T-helper 9 cell (primary cell): ENCODE results near the gene FAT1.

Experiments used
- DNase-seq: peaks from one replicate; pipeline ENCODE4 v3.0.0-alpha.2; 2020

The FAT1 gene

DNA sequence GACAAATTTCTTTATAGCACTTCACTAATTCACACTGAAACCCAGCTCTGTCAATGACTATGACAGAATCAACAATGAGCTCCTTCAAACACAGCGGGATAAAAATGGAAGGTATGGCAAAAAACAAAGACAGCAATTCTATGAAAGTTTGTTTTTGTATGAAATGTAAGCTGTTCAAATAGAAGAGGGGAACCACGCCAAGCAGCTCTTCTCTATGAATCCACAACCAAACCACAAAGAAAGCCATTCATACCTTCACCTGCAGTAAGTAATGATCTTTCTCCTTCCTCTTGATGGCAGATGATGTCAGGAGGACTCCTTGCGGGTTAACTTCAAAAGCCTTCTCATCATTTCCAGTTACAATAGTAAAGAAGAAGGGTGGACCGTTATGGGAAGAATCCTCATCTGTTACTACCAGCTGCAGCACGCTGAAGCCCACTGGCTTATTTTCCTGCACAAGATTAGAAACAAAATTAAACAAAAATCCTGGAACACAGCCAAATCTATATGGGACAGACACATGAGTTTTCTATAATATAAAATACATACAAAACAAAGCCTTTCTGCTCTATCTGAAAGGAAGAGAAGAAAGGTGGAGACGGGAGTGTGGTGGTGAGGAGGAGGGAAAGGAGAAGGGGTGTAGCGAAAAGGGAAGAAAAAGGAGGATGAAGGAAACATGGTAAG is 119.4 kb downstream of the FAT1 start:
- DNase-seq, result no peak

DNA sequence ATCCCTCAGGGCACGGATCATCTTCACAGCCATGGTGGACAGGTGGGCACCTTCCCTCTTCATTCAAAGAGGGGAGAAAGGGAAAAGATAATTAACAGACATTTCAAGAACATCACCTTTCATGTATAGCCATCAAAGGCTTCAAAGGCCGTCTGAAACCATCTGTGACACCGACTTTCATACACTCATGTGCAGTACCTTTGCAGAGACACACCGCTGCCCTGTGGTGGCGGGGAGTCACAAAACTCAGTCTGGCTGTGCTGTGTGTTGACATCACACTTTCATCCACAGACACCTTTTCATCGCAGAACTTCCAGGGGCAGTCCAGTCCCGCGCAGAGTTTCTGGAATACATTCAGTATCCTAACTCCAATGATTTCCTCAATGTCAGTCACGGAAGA is 120.7 kb downstream of the FAT1 start:
- DNase-seq, result no peak

DNA sequence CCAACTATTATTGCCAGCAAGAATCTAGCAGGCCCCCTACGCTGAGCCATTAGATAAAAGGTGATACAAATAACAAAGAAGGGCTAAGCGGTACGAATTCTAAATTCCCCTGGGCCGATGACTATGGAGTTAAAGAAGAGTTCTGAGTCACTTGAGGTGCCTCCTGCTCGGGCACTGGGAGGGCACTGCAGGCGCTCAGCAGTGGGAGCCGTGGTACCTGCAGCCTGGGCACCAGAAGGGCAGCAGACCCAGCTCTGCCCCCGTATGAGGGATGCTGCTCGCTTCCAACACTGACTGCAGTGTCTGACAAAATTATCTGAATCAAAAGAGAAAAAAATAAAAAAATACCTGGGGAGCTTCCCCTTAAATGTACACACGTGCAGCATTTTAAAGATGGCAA is 124.2 kb downstream of the FAT1 start:
- no peak for DNase-seq

DNA sequence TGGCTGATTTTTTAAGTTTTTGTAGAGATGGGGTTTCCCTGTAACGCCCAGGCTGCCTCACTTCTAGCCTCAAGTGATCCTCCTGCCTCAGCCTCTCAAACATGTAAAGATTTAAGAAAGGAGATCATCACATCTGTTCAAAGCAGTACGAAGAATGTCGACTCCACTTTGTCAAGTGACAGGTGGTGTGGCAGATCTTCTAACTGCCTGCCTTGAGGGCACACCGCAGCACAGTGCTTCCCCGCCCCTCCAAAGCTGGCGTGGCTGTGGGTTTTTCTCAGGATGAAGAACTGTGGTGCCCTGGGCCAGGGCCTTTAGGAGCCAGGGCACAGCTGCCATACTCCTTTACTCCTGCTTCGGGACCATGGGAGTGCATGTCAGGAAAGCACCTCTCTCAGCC is 125.0 kb downstream of the FAT1 start:
- no peak for DNase-seq

GRCh38 chr4:186596850-186597390 is 126.7 kb downstream of the FAT1 start:
- no peak for DNase-seq

DNA sequence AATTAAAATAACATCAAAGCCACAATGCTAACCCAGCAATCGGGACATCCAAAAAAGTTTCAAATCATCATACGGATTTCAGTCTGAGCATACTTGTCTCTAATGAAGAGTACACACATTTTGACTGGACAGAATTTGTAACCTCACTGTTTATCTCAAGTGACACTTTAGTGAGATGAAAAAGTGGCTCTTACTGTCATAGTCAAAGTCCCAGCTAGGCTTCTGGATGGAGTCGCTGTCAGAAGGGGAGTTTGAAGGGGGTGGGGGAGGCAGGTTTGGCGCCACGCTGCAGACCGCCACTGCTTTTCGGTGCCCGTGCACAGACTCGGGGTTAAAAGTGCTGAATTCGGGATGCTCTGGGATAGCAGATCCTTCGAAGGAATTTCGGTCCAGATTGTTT is 127.3 kb downstream of the FAT1 start:
- no peak for DNase-seq

DNA sequence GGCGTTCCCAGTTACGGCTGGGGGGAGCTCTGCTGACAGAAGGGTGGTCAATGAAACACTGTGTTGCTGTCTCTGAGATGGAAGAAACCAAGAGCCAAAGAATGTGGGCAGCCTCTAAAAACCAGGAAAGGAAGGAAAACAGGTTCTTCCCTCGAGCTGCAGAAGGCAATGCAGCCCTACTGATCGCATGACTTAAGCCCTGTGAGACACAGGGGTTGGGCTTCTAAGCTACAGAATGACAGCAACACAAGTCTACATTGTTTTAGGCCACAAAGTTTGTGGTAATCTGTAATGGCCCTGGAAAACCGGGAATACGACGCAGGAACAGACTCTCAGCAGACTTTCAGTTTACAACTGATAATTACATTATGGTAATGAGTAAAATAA is 130.1 kb downstream of the FAT1 start:
- no peak for DNase-seq

DNA sequence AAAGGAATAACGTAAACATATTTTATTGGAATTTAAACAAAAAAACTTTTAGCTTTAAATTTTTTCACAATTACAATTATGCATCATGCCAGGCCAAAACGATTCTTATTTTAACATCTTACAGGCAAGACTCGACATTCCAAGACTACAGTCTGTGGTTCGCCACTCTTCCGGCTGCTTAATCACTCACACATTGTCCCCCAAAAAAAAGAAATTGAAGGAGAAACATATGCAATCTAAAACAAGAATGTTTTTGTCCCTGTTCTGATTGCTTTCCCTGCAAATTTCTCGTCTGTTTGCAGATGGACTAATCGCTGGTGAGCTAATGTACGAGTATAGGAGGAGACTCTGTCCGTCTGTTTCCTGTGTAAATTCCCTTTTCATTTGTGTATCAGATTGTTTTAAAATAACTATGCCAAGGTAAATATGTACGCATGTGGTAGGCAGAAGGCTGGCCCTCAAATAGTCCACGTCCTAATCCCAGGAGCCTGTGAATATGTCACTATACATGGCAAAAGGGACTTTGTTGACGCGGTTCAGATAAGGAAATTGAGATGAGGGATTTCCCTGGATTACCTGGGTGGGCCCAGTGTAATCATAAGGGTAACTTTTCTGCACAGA is 130.6 kb downstream of the FAT1 start:
- DNase-seq, result no peak

DNA sequence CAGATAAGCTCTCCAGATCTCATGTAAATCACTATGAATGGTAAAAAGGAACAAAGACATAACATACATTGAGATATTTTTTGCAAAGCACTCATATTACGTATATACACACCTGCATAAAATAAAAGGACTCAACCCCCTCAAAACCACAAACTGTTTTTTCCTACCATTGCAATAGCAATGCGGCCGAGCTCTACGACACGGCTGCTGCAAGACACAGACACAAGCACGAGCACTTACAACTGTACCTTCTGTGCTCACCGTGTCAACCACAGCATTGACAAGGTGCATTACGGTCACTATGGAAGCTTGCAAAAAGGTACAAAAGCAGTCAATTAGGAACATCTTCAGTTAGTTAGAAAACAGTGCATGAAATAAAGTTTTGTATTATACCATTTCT is 131.2 kb downstream of the FAT1 start:
- no peak for DNase-seq

DNA sequence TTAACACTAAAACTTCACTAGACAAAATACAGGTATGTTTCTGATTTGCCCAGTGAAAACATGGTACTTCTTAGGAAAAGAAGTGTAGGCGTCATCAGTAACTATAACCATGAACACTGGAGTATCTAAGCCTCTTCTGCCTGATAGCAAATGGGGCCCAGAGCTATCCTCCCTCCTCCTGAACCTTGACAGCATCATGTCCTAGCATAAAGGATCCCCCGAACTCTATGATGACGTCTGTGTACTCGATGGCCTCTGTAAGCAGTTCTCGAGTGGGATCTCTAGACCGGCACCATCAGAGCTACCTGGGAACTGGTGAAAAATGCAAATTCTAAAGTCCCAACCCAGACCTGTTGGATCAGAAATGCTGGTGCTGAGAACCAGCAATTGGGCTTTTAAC is 132.0 kb downstream of the FAT1 start:
- no peak for DNase-seq

DNA sequence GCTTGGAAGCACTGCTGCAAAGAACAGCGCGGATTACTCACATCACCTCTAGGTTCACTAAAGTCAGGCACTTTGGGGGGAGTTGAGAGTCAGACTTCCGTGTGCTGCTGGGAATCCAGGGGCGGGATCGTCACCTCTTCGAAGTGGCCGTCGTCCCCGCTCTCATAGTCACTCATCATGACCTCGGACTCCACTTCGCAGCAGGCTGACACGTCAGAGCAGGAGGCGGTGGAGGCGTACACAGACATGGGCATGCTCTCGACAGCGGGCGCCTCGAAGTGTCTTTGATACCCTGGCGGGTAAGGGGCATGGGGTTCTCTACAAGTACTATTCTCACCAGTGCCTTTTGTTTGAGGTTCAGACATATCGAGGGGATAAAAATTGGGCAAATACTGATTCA is 135.2 kb downstream of the FAT1 start:
- DNase-seq, result no peak

GRCh38 chr4:186587416-186588018 is 136.1 kb downstream of the FAT1 start:
- DNase-seq, result peak; percentile 49

DNA sequence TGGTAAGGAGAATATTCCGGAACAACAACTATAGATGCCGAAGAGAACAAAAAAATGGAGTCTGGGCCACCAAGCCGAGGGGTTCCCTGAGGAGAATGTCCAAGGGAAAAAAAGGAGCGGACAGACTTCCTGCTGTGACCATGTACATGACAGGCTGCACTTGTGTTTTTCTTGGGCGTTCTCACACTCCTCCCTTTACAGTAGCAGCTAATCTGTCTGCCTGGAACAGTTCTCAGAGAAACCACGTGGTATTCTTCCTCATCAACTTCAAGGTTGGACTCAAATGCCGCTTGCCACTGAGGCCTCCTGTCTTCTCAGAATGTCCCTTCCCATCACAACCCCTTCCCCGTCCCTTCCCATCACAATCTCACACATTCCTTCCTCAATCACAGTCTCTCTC is 137.5 kb downstream of the FAT1 start:
- DNase-seq, result no peak

GRCh38 chr4:186584912-186585311 is 138.7 kb downstream of the FAT1 start:
- no peak for DNase-seq

GRCh38 chr4:186581421-186581820 is 142.2 kb downstream of the FAT1 start:
- DNase-seq, result no peak

DNA sequence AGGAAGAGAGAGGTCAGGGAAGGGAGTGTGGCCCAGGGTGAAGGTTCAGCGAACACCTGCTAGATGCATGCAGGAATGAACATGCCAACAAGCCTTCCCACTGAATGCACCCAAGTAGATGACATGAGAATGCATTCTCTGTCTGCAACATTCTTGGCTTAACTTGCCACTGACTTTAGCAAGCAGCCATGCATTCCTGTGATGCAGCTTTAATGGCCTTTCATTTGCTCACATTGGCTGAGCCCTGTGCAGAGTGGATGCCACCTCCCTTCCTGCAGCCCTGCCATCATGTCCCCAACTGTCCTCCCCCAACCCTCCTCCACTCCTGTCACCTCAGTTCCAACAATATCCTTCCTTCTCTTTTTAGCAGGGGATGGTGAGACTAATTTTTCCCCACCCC is 143.0 kb downstream of the FAT1 start:
- DNase-seq, result no peak

DNA sequence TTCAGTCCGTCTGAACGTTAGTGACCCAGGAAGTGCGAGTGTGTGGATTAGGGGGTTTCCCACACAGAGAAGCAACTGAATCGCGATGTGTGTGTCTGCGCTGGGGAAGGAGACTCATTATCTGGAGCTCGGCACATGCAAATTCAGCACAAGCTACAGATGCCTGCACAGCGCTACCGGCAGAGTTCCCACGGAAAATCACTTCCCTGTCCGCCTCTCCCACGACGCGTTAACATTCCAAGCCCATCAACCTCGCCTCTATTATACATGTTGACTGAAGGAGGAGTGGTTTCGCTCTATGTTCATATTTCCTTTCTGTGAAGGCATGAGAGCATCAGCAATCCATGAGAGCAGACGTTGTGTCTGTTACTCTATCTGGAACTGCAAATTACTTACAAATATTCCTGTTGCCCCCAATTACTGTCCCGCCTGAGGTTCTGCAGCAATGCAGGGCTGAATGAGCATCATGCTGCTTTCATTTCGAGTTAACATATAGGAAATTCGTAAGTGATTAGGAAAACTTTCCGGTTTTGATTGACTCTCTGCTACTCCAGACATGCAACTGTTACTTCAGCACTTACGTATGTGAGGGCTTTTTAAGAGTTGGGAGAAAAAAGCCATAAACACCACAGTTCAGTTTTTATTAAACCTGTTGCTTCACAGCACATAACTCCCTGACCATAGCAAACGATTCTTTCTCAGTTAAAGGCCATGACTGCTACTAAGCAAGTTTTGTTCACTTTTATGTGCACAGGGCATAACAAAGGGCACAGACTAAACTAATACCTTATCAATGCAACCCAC is 153.3 kb downstream of the FAT1 start:
- DNase-seq, result no peak

- no peak for DNase-seq
Observed at GRCh38 chr4:186569533-186570192, 154.0 kb downstream of the FAT1 start.

DNA sequence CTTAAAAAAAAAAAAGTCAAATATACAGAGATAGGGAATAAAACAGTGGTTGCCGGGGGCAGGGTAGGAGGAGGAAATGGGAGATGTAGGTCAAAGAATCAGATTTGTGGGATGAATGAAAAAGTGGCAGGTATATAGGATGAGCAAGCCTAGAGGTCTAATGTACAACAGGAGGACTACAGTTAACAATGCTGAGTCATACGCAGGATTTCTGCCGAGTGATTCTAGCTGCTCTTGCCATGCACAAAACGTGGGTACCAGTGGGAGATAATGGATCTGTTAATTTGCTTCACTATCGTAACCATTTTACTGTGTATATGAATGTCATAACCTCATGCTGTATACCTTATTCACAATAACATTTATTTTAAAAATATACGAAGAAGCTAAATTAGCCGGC is 157.6 kb downstream of the FAT1 start:
- DNase-seq, result no peak

DNA sequence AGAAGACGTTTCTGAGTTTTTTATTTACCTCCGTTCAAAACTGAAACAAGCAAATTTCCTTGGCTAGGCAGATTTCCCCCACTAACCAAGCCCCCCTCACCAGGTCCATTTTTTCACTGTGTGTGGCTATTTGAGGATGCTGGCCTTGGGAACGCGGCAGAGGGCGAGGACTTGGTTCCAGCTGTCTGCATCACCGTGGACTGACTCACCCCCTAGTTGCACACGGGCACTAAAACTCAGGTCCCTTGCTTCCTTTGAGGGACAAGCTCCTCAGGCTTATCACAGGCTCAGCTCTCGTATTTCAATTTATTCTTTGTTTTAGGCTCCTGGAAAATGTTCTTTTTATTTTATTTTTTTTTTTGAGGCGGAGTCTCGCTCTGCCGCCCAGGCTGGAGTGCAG is 159.9 kb downstream of the FAT1 start:
- DNase-seq, result no peak

GRCh38 chr4:186561748-186562147 is 161.9 kb downstream of the FAT1 start:
- no peak for DNase-seq

GRCh38 chr4:186560647-186561046 is 163.0 kb downstream of the FAT1 start:
- DNase-seq, result no peak

DNA sequence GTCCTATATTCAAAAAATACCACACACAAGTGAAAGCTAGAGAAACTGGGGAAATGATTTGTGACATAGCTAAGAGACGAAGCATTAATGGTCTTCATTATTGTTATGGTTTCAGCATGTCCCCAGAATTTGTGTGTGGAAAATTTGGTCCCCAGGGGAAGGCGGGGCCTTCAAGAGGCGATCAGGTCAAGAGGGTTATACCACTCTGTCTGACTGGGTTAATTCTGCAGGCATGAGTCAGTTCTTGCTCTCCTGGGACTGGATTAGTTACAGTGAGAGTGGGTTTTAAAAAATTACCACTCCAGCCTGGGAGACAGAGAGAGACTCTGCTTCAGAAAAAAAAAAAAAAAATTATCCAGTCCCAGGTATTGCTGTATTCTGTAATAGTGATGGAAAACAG is 166.2 kb downstream of the FAT1 start:
- DNase-seq, result no peak
